NCI-H1436 treated with DMSO at 0.1 percent for 48 hours (cell line): ENCODE results near the gene TDP2.
"Not testable (repeated sequence)": the region's sequence is repeated elsewhere in the genome, so short reads cannot be mapped to it uniquely, and the experiment has no call there.

Source experiments
- DNase-seq: peaks from one replicate; lab custom pipeline; 2025; lab: John Stamatoyannopoulos, UW

Gene TDP2, protein sequence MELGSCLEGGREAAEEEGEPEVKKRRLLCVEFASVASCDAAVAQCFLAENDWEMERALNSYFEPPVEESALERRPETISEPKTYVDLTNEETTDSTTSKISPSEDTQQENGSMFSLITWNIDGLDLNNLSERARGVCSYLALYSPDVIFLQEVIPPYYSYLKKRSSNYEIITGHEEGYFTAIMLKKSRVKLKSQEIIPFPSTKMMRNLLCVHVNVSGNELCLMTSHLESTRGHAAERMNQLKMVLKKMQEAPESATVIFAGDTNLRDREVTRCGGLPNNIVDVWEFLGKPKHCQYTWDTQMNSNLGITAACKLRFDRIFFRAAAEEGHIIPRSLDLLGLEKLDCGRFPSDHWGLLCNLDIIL

DNA sequence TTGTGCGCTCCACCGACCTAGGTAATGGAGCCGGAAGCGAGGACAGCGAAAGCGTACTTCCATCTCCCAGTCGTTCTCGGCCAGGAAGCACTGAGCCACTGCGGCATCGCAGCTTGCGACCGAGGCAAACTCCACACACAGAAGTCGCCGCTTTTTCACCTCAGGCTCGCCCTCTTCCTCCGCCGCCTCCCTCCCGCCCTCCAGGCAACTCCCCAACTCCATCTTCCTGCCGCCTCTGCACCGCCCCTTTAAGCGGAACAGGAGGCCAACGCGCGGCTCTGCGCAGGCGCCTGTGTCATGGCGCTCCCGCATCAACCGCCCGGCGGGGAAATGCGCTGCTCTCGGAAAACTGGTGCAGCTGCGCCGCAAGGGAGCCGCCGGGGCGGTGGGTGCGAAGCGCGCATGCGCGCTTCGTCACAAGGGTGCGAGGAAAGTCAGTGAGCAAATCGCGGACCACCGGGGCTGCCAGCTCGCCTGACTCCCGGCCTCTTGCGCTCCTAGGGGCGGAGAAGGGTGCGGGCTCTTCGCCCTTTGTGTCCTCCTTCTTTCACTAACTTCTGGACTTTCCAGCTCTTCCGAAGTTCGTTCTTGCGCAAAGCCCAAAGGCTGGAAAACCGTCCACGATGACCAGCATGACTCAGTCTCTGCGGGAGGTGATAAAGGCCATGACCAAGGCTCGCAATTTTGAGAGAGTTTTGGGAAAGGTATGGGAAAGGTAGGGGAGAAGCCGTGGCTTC is at the start of gene TDP2, which contains the start of gene ACOT13:
TSS of gene TDP2 (minus strand) at position 259 of the 737 bp plus-strand sequence. CDS start at position 222, 37 bp downstream.
TSS of gene ACOT13 (plus strand) at position 437 of the 737 bp plus-strand sequence. CDS start at position 624, 187 bp downstream.
- DNase-seq = peak; percentile 77

DNA sequence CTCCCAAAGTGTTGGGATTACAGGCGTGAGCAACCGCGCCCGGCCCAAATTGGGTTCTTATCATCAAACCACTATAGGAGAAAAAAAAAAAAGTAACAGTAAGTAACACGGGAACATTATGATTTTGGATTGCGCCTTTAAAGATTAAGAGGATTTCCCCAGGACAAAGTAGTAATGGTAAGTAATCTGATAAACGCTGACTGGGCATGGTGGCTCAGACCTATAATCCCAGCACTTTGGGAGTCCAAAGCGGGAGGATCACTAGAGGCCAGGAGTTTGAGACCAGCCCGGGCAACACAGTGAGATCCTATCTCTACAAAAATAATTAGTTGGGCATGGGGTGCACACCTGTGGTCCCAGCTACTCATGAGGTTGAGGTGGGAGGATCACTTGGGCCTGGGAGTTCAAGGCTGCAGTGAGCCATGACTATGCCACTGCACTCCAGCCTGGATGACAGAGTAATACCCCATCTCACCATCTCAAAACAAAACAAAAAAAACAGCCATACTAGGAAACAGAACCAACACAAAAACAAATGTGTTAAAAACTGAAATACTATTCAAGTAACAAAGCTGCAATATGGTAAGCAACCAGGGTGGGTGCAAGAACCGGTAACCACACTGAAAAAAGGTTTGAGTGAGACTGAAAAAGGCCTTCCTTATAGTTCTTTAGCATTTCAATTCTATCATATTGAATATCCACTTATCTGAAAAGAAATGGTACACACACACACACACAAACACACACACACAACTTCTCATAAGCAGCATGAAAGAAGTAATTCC is 44.0 kb upstream of the TDP2 start:
- no peak for DNase-seq

- no peak for DNase-seq
These were observed 42.5 kb upstream of the TDP2 start for GRCh38 chr6:24709014-24709711.

DNA sequence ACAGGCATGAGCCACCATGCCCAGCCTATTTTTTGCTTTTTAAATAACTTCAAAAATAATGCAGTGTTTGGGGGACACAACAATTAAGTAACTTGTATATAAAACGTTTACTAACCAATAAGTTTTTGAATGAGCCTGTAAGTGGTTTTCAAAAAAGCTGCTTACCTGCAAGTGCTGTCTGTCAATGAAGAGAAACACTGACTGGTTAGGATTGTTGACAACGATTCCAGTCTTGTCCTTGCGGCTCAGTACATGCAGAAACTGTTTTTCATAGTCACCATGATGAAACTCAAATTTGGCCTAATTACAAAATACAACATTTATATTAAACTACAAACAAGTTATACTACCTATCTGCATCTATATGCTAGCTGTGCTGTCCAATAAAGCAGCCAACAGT is 41.9 kb upstream of the TDP2 start:
- no peak for DNase-seq

DNA sequence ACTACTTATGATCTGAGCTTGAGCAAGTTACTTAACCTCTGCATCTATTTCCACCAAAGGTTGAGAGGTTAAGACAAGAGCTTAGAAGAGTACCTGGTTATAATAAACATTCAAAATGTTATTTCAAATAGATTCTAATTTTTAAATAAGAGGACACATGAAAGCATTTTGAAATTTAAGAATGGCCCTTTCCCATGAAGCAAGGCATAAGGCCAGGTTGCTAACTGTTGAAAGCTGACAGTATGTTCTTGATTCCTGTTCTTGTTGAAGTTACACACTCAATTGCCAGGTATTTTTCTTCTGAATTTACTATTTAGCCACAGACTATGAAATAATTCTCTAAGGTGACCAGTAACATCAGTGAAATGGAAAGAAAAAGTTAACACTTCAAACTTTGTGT is 37.8 kb upstream of the TDP2 start:
- DNase-seq = no peak

DNA sequence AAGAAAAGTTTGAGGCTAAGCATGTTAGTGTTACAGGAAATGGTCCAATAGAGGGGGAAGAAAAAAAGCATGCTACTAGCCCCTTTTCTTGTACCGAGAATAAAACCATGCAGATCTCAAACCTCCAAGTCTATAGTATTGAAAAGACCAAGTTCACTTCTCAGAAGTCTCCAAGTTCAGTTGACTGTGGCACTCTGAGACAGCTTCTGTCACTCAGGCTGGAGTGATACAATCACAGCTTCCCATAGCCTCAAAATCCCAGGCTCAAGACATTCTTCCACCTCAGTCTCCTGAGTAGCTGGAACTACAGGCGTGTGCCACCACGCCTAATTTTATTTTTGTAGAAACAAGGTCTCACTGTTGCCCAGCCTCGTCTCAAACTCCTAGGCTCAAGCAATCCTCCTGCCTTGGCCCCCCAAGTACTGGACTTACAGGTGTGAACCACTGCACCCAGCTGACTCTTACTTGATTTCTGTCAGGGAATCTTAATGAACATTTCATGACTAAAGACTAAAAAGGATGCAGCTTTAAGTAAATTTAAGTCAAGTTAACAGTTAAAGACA is 36.1 kb upstream of the TDP2 start:
- DNase-seq = no peak

DNA sequence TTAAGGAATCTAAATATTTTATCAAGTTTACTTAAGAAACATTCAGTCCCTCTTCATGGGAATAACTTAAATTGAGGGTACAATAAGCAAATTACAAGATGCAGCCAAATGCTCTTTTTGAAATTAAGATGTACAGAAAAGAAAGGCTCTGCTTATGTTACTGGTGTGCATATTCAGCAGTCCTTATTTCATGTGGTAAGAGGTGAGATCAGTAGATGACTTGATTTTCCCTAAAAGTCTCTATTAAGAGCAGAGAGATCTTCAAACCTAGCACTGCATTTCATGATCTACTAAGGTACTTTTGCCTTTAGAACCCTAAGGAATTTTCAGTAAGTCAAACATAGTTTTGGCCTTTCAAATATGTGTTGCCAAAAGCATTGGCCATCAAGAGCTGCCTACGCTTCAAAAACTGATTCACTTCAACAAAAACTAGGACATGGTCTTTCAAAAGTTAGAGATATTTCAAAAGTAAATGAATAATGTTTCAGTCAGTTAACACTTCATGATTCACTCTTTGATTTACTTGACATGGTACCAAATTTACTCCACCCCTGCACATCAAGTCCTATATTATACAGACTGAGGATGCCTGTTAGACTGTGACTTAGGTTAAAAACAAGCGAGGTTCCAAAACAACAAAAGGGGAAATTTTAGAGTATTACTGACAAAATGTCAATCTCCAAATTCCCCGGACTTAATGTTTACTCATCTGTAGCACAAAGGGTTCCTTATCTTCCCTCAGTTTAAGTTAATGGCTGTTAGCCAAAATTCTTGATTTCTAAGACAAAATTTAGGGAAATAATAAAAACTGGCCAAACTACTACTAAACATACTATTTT is 33.0 kb upstream of the TDP2 start:
- no peak for DNase-seq

DNA sequence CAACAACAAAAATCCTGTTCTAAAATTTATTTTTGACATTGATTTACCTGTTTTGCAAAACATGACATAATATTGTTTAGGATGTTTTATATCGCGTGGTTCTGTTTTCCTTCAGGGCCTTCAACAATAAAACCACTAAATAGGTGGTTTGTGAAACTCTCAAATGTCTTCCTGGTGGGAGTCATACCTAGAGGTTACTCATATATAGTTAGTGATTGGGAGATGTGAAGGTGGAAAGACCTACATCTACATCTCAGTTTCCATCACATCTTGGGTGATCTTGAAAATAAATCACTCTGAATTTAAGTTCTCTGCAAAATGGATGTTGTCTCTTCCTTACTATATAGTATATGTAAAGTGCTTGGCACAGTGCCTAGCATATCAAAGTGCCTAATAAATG is 29.4 kb upstream of the TDP2 start:
- DNase-seq = no peak

DNA sequence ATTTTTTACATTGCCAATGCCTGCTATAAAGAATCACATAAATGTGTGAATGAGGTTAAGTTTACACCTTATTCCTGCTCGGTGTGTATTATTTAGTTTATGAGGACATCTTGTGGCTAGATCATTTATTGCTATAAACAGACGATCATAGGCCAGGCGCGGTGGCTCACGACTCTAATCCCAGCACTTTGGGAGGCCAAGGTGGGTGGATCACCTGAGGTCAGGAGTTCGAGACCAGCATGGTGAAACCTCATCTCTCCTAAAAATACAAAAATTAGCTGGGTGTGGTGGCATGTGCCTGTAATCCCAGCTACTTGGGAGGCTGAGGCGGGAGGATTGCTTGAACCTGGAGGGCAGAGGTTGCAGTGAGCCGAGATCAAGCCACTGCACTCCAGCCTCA is 28.9 kb upstream of the TDP2 start:
- not testable (repeated sequence) for DNase-seq

DNA sequence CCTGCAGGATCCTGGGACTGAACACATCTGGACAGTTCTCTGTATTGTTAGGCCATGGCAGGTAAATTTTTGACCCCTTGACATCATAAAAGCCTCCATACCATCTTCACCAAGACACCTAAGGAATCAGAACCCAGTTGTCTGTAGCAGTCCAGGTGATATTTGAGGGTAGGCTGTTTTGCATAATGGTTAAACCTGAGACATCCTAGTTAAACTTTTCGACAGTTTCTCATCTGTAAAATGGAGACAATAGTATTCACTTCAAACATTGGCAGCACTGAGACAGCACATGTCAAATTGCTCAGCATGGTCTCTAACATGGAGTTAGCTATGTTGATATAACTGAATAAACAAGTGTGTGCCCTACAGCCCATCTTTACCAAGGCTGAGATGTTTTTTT is 27.5 kb upstream of the TDP2 start:
- no peak for DNase-seq

DNA sequence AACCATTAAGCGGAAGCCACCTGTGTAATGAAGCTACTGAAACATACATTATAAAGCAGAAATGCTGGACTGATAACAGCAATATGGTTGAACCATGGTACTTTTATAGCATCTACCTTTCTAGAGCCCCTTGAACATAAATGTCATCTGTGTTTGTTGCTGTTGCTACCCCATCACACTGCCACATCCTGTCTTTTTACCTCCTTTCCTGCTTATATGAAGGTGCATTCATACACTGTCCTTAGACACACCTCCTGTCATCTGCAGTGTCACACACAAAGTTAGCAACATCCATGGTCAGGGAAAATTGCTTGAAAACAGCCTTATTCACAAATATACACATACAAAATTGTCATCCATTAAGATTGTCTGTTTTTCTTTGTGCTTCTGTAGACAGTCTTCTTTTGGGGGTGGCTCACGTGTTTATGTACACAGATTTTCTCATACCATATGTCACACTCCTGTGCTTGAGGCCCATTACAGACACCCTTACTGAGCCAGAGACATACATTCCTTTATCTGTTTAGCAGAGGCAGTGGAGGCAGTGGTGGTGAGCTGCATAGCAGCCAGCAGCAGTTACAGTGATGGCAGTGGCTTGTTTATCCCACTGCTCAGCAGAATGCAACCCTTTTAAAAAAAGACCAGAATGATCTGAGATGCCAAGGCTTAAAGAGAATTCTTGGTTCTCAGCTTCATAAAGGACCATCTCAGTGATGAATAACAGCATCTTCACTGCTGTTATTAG is 26.3 kb upstream of the TDP2 start:
- DNase-seq = no peak

GRCh38 chr6:24692415-24692814 is 25.7 kb upstream of the TDP2 start:
- DNase-seq = no peak

DNA sequence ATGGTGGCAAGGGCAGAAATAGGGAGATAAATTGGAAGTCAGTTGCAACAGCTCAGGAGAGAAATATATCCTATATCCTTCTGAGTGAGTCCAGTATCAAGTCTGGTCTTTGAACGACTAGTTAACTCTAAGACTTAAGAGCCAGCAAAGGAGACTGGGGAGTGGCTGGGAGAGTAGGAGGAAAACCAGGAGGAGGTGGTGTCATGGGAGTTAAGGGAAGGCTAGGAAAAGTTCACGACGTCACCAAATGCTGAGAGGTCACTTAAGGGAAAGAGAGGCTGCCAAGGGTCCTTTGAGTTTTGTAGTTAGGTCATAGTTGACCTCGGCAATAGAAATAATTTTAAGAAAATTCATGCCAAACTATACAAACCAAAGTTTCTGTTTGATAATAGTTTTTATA is 25.3 kb upstream of the TDP2 start:
- no peak for DNase-seq

DNA sequence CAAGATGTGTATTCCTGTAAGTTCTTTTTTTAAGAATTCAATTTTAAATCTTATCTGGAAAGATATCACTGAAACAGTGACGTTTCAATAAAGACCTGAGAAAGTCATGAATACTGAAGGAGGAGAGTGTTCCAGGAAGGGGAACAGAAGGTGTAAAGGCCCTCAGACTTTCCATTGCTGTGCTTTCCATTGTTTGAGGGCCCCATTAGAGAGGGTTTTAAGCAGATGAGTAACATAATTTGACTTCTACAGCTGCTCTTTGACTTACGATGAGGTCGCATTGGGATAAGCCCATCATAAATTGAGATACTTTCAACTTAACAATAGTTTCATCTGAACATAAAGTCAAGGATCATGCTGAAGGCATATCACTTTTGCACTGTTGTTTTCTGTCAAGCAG is 24.9 kb upstream of the TDP2 start:
- no peak for DNase-seq

GRCh38 chr6:24690593-24690992 is 23.9 kb upstream of the TDP2 start:
- DNase-seq = no peak

GRCh38 chr6:24689964-24690363 is 23.3 kb upstream of the TDP2 start:
- no peak for DNase-seq

DNA sequence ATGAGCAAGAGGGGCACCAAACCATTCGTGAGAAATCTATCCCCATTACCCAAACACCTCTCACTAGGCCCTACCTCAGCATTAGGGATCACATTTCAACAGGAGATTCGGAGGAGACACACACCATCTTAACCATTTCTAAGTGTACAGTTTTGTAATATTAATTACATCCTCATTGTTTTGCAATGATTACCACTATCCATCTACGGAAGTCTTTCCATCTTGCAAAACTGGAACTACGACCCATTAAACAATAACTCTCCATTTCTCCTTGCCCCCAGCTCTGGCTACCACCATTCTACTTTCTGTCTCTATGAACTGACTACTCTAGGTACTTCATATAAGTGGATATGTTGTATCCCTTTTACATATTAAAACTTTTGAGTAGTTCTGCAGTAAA is 20.2 kb upstream of the TDP2 start:
- no peak for DNase-seq

- no peak for DNase-seq
These were observed 19.7 kb upstream of the TDP2 start for GRCh38 chr6:24686408-24686807.

DNA sequence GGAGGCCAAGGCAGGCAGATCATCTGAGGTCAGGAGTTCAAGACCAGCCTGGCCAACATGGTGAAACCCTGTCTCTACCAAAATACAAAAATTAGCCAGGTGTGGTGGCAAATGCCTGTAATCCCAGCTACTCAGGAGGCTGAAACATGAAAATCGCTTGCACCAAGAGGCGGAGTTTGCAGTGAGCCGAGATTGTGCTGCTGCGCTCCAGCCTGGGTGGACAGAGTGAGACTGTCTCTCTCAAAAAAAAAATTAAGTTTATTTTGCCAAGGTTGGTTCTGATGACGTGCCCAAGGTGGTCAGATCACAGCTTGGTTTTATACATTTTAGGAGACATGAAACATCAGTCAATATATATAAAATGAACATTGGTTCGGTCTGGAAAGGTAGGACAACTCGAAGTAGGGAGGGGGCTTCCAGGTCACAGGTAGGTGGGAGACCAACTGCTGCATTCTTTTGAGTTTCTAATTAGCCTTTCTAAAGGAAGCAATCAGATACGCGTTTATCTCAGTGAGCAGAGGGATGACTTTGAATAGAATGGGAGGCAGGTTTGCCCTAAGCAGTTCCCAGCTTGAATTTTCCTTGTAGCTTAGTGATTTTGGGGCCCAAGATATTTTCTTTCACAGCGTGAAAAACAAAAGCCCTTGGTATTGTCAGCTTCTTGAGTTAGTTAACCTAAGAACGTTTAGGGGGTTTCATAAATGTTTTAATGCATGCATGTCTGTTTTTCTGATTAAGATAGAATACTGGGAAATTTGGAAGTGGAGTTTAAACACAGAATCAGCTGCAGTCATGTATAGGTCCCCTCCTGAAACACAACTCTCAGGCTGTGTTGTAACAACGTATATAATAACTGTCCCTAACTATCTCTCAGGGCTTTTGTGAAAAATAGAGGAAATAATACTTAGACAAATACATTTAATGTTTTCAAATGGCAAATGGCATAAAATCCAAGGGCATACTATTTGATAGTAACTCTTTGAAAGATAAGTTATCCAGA is 16.9 kb upstream of the TDP2 start:
- no peak for DNase-seq
